HL-60 (cell line): ENCODE data around the gene ANLN.
"Not testable (repeated sequence)": the region's sequence is repeated elsewhere in the genome, so short reads cannot be mapped to it uniquely, and the experiment has no call there.

ENCODE experiments used
- DNase-seq, 2 experiments: peaks; one replicate each; pipeline ENCODE4 v3.0.0-alpha.2; 2010 to 2020; ENCODE audit warnings: low read depth in 1 of 2, low spot score in 1 of 2
- H3K27ac ChIP-seq: fragments of 250-450 bp; sonication (Bioruptor Pico); replicated peaks from 2 replicates; pipeline ENCODE4 v1.5.1; 2020; ENCODE audit warnings: mild to moderate bottlenecking, moderate library complexity
- H3K27me3 ChIP-seq: fragments of 250-450 bp; sonication (Bioruptor Pico); 2 replicates; pipeline ENCODE4 v1.5.1; 2021; ENCODE audit warnings: mild to moderate bottlenecking, moderate library complexity; ENCODE audit not compliant: insufficient read depth, poor library complexity, severe bottlenecking
- H3K4me3 ChIP-seq: replicated peaks from 2 replicates; pipeline ENCODE4 v1.5.1; 2011; ENCODE audit warnings: mild to moderate bottlenecking, control low read depth, low read length; ENCODE audit not compliant: insufficient read depth
- GABPA ChIP-seq: IDR thresholded peaks from 2 replicates; pipeline ENCODE4 v1.6.1; 2012; ENCODE audit warnings: low read depth
- POLR2AphosphoS5 ChIP-seq: IDR thresholded peaks from 2 replicates; pipeline ENCODE4 v1.6.1; 2012; ENCODE audit warnings: low read depth
- SPI1 ChIP-seq: IDR thresholded peaks from 2 replicates; pipeline ENCODE4 v1.6.1; 2012; ENCODE audit warnings: low read depth, mild to moderate bottlenecking, borderline replicate concordance
- TF ChIP-seq, protein P1 (sequence below): IDR thresholded peaks from one replicate; pipeline ENCODE4 v1.5.1; 2011; ENCODE audit warnings: low read length, control low read depth, inconsistent platforms; ENCODE audit not compliant: insufficient read depth
- TF ChIP-seq, protein P2 (sequence below): IDR thresholded peaks from 2 replicates; pipeline ENCODE4 v1.6.1; 2012; ENCODE audit warnings: low read depth; ENCODE audit not compliant: insufficient replicate concordance

The ANLN gene

DNA sequence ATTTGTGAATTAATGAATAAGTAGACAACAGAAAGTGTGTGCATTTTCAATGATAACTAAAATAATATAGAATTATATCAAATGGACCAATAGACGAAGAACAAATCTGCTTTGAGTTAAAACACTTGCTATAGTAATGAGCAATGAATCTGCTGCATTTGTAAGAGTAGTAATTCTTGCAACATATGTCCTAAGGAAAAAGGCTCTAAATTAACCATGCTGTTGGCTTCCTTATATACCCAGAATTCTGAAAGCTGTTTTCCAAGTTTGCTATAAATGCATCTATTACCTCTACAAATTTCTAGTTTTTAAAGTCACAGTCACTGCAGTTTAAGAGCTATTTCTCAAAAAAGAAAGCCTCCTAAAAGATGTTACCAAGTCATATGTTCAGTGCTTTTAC, 20.5 kb upstream of the ANLN start:
- no peaks in the 10 kb centered on the region for H3K27me3 ChIP-seq
- no peak overlapping the region for H3K4me3 ChIP-seq
- no peak overlapping the region for H3K27ac ChIP-seq
- TF ChIP-seq POLR2AphosphoS5 (no peak), GABPA (no peak), SPI1 (no peak)
- TF ChIP-seq, protein P1, sequence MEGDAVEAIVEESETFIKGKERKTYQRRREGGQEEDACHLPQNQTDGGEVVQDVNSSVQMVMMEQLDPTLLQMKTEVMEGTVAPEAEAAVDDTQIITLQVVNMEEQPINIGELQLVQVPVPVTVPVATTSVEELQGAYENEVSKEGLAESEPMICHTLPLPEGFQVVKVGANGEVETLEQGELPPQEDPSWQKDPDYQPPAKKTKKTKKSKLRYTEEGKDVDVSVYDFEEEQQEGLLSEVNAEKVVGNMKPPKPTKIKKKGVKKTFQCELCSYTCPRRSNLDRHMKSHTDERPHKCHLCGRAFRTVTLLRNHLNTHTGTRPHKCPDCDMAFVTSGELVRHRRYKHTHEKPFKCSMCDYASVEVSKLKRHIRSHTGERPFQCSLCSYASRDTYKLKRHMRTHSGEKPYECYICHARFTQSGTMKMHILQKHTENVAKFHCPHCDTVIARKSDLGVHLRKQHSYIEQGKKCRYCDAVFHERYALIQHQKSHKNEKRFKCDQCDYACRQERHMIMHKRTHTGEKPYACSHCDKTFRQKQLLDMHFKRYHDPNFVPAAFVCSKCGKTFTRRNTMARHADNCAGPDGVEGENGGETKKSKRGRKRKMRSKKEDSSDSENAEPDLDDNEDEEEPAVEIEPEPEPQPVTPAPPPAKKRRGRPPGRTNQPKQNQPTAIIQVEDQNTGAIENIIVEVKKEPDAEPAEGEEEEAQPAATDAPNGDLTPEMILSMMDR: no peak
- TF ChIP-seq, protein P2, sequence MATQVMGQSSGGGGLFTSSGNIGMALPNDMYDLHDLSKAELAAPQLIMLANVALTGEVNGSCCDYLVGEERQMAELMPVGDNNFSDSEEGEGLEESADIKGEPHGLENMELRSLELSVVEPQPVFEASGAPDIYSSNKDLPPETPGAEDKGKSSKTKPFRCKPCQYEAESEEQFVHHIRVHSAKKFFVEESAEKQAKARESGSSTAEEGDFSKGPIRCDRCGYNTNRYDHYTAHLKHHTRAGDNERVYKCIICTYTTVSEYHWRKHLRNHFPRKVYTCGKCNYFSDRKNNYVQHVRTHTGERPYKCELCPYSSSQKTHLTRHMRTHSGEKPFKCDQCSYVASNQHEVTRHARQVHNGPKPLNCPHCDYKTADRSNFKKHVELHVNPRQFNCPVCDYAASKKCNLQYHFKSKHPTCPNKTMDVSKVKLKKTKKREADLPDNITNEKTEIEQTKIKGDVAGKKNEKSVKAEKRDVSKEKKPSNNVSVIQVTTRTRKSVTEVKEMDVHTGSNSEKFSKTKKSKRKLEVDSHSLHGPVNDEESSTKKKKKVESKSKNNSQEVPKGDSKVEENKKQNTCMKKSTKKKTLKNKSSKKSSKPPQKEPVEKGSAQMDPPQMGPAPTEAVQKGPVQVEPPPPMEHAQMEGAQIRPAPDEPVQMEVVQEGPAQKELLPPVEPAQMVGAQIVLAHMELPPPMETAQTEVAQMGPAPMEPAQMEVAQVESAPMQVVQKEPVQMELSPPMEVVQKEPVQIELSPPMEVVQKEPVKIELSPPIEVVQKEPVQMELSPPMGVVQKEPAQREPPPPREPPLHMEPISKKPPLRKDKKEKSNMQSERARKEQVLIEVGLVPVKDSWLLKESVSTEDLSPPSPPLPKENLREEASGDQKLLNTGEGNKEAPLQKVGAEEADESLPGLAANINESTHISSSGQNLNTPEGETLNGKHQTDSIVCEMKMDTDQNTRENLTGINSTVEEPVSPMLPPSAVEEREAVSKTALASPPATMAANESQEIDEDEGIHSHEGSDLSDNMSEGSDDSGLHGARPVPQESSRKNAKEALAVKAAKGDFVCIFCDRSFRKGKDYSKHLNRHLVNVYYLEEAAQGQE: no peak
- DNase-seq: no peak

DNA sequence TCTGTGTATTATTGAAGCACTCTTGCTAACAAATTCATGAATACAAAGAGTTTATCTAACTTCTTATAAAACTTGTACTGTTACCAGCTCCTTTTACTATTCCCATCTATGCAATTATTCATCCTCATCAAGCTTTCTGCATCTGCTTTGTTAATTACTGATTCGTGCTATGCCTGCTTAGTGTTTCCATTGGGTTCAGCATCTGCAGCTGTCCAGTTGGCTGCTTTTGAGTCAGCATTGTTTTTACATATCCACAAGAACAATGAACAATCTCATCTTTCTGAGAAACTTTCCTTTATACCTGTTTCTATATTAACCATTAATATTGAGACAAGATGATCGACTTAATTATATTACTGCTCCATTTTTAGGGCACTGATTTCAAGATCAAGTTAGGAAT, 19.6 kb upstream of the ANLN start:
- no peak for TF ChIP-seq SPI1
- TF ChIP-seq GABPA: no peak
- TF ChIP-seq, protein P1: no peak
- no peak for TF ChIP-seq POLR2AphosphoS5
- TF ChIP-seq, protein P2: no peak
- DNase-seq: no peak

DNA sequence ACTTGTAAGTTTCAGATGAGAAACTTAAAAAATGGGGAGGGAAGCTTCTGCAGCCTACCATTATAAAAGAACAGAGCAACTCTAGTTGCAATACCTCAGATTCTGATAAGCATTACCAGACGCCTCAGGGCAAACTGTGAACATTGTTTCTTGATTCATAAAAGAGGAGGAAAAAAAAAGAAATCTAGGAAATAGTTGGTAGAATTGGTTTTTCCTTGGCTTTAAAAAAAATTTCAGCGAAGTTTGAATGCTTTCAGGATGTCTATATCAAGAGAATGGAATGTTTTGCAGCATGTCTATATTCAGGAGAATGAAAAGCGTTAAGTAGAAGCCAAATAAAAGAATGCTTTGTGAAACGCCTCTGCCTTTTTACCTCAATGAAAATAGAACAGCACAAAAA, 17.5 kb upstream of the ANLN start:
- DNase-seq: no peak
- Histone ChIP-seq H3K4me3 (no peak overlapping the region), H3K27me3 (no peaks in the 10 kb centered on the region), H3K27ac (no peak overlapping the region)
- TF ChIP-seq POLR2AphosphoS5 (no peak), SPI1 (no peak), GABPA (no peak)
- TF ChIP-seq, protein P1: no peak
- TF ChIP-seq, protein P2: no peak

More for the DNA sequence above, 19.6 kb upstream of the ANLN start:
- no peak overlapping the region for H3K27ac ChIP-seq
- H3K27me3 ChIP-seq: no peaks in the 10 kb centered on the region
- no peak overlapping the region for H3K4me3 ChIP-seq

DNA sequence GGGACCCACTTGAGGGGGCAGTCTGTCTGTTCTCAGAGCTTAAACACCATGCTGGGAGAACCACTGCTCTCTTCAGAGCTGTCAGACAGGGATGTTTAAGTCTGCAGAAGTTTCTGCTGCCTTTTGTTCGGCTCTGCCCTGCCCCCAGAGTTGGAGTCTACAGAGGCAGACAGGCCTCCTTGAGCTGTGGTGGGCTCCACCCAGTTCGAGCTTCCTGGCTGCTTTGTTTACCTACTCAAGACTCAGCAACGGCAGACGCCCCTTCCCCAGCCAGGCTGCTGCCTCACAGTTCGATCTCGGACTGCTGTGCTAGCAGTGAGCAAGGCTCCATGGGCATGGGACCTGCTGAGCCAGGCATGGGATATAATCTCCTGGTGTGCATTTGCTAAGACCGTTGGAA, 11.1 kb upstream of the ANLN start:
- H3K27ac ChIP-seq: not testable (repeated sequence)

More for the DNA sequence above, 11.1 kb upstream of the ANLN start:
- not testable (repeated sequence) for DNase-seq, H3K27me3 ChIP-seq, H3K4me3 ChIP-seq
